ENCODE measurements around the gene ZNF653. TPM values are rescaled to one million over a fixed set of nuclear protein-coding genes. Genes with fewer than 3 reads are reported as not detected.
"Not testable (repeated sequence)": the region's sequence is repeated elsewhere in the genome, so short reads cannot be mapped to it uniquely, and the experiment has no call there.

Gene ZNF653
- total RNA-seq, 1 donor from 2014 or later: 19.4 TPM

DNA sequence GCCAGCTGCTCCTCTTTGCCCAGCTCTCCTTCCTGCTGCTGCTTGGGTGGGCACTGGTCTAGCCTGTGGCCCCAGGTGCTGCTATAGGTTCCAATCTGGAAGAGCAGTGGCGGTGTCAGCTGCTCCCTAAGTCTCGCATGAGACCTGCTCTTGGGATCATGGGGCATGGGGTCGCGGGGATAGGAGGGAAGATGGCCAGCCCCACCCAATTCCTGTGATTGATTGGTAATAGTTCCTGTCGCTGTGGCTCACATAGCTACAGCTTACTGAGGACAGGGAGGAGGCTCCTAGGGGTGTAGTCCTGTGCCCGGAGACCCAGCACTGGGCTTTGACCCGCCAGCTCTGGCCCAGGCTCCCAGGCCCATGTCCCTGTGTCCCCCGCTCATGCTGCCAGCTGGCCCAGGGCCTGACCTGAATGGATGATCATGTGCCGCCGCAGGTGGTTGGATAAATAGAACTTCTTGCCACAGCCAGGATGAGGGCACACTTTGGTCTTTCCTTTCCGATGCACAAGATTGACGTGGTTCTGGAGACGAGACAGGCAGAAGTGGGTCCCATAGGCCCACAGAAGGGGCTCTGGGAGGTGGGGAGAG lies 20.3 kb downstream of the ZNF653 start:
- no peak for DNase-seq (ENCODE audit: low spot score)
- Mint-ChIP-seq H3K27me3 (ENCODE audit: low read depth) (peaks cover 11% of the 10 kb centered on the region), H3K27ac (no peak overlapping the region), H3K9me3 (no peaks in the 10 kb centered on the region), H3K4me3 (ENCODE audit: low read depth) (no peak overlapping the region), H3K4me1 (ENCODE audit: low read depth) (peaks cover 14% of the 10 kb centered on the region), H3K36me3 (ENCODE audit: low read depth) (peaks cover 10% of the 10 kb centered on the region)
- intact Hi-C loops (cut with micrococcal nuclease): no loop called here

- intact Hi-C loops (cut with micrococcal nuclease): loop anchor here (5.0 kb wide), 1 partner anchor 61 kb away; no protein-coding TSS in a partner anchor
- H3K4me3 Mint-ChIP-seq (ENCODE audit: low read depth): peak overlapping the region; percentile 81
- peaks cover 4% of the 10 kb centered on the region for H3K36me3 Mint-ChIP-seq (ENCODE audit: low read depth)
- H3K27me3 Mint-ChIP-seq (ENCODE audit: low read depth): peaks cover 18% of the 10 kb centered on the region
- no peak for DNase-seq (ENCODE audit: low spot score)
- H3K9me3 Mint-ChIP-seq: no peaks in the 10 kb centered on the region
- H3K4me1 Mint-ChIP-seq (ENCODE audit: low read depth): peaks cover 17% of the 10 kb centered on the region
- peak overlapping the region; percentile 79 for H3K27ac Mint-ChIP-seq
Measured at GRCh38 chr19:11483366-11484111, 22.1 kb downstream of the ZNF653 start.

- peak overlapping the region; percentile 85 for H3K27ac Mint-ChIP-seq
- intact Hi-C loops (cut with micrococcal nuclease): loop anchor here (1.0 to 5.0 kb wide), 4 partner anchors 23 to 101 kb away; partner anchors contain the start of genes ODAD3, PRKCSH and ZNF653
- no peaks in the 10 kb centered on the region for H3K9me3 Mint-ChIP-seq
- peaks cover 4% of the 10 kb centered on the region for H3K36me3 Mint-ChIP-seq (ENCODE audit: low read depth)
- DNase-seq (ENCODE audit: low spot score): peak; percentile 84
- peaks cover 28% of the 10 kb centered on the region for H3K27me3 Mint-ChIP-seq (ENCODE audit: low read depth)
- H3K4me1 Mint-ChIP-seq (ENCODE audit: low read depth): peaks cover 17% of the 10 kb centered on the region
- peak overlapping the region; percentile 81 for H3K4me3 Mint-ChIP-seq (ENCODE audit: low read depth)
Measured at GRCh38 chr19:11482384-11483050, 23.1 kb downstream of the ZNF653 start.

GRCh38 chr19:11481534-11482383 lies 23.9 kb downstream of the ZNF653 start:
- intact Hi-C loops (cut with micrococcal nuclease): loop anchor here (1.0 to 5.0 kb wide), 4 partner anchors 24 to 100 kb away; partner anchors contain the start of genes ODAD3, PRKCSH and ZNF653
- Mint-ChIP-seq H3K27ac (peak overlapping the region; percentile 85), H3K4me3 (ENCODE audit: low read depth) (peak overlapping the region; percentile 81), H3K27me3 (ENCODE audit: low read depth) (peaks cover 35% of the 10 kb centered on the region), H3K36me3 (ENCODE audit: low read depth) (peaks cover 4% of the 10 kb centered on the region), H3K9me3 (no peaks in the 10 kb centered on the region), H3K4me1 (ENCODE audit: low read depth) (peaks cover 17% of the 10 kb centered on the region)
- peak; percentile 76 for DNase-seq (ENCODE audit: low spot score)

DNA sequence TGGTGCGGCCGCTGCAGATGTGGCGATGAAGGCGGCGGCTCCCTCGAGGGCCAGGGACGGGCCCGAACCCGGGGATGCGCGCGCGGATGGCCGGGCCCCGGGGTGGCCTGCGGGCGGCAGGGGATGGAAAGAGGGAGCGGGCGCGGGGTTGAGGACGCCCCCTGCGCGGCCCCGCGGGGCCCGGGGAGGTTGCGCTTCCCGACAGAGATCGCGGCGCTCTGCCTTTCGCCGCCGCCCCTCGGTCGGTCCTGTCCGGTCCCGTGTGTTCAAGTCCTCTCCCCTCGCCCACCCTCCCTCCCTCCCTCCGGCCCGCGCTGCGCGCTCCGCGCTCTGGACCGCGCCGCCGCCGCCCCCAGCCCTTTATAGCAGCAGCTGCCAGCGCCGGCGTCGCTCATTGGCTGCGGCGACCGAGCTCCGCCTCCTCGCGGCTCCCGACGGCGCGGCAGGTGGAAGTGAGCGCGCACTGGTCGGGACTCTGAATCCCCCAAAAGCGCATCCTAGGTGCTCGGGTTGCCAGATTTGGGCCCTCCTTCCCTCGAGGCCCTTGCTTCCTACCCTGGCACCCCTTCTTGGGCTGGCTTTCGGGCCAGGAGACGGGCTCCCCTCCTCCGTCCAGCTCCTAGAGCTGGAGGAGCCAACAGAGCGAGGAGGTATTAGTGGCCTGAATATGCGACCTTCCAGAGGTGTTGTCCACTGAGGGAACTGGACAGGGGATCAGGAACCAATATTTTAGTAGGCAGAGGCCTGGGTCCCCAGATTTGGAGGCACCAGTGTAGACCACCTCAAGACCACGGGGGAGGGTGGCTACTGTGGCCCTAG lies 24.7 kb downstream of the ZNF653 start, which contains the start of gene ELAVL3:
Gene ELAVL3, minus strand, starts transcription at position 332 of the 819 bp plus-strand sequence. CDS start 438 bp downstream, outside the sequence.
- Mint-ChIP-seq H3K9me3 (no peaks in the 10 kb centered on the region), H3K27me3 (ENCODE audit: low read depth) (peaks cover 39% of the 10 kb centered on the region), H3K4me1 (ENCODE audit: low read depth) (peaks cover 17% of the 10 kb centered on the region), H3K36me3 (ENCODE audit: low read depth) (peaks cover 4% of the 10 kb centered on the region), H3K27ac (no peak within 1 kb of the TSS), H3K4me3 (ENCODE audit: low read depth) (peak within 1 kb of the TSS; percentile 81)
- intact Hi-C loops (cut with micrococcal nuclease): loop anchor here (5.0 kb wide), 1 partner anchor 59 kb away; no protein-coding TSS in a partner anchor
- DNase-seq (ENCODE audit: low spot score): no peak

GRCh38 chr19:11479898-11480714 lies 25.5 kb downstream of the ZNF653 start:
- Mint-ChIP-seq H3K27ac (no peak overlapping the region), H3K4me3 (ENCODE audit: low read depth) (no peak overlapping the region), H3K36me3 (ENCODE audit: low read depth) (peaks cover 4% of the 10 kb centered on the region), H3K4me1 (ENCODE audit: low read depth) (peaks cover 17% of the 10 kb centered on the region), H3K27me3 (ENCODE audit: low read depth) (peaks cover 39% of the 10 kb centered on the region), H3K9me3 (no peaks in the 10 kb centered on the region)
- DNase-seq (ENCODE audit: low spot score): no peak
- intact Hi-C loops (cut with micrococcal nuclease): loop anchor here (5.0 kb wide), 1 partner anchor 58 kb away; no protein-coding TSS in a partner anchor

- peak overlapping the region; percentile 33 for H3K4me3 Mint-ChIP-seq (ENCODE audit: low read depth)
- H3K27ac Mint-ChIP-seq: no peak overlapping the region
- peaks cover 17% of the 10 kb centered on the region for H3K4me1 Mint-ChIP-seq (ENCODE audit: low read depth)
- intact Hi-C loops (cut with micrococcal nuclease): no loop called here
- DNase-seq (ENCODE audit: low spot score): peak; percentile 22
- H3K36me3 Mint-ChIP-seq (ENCODE audit: low read depth): peaks cover 4% of the 10 kb centered on the region
- peaks cover 39% of the 10 kb centered on the region for H3K27me3 Mint-ChIP-seq (ENCODE audit: low read depth)
- no peaks in the 10 kb centered on the region for H3K9me3 Mint-ChIP-seq
Measured at GRCh38 chr19:11479090-11479897, 26.3 kb downstream of the ZNF653 start.

DNA sequence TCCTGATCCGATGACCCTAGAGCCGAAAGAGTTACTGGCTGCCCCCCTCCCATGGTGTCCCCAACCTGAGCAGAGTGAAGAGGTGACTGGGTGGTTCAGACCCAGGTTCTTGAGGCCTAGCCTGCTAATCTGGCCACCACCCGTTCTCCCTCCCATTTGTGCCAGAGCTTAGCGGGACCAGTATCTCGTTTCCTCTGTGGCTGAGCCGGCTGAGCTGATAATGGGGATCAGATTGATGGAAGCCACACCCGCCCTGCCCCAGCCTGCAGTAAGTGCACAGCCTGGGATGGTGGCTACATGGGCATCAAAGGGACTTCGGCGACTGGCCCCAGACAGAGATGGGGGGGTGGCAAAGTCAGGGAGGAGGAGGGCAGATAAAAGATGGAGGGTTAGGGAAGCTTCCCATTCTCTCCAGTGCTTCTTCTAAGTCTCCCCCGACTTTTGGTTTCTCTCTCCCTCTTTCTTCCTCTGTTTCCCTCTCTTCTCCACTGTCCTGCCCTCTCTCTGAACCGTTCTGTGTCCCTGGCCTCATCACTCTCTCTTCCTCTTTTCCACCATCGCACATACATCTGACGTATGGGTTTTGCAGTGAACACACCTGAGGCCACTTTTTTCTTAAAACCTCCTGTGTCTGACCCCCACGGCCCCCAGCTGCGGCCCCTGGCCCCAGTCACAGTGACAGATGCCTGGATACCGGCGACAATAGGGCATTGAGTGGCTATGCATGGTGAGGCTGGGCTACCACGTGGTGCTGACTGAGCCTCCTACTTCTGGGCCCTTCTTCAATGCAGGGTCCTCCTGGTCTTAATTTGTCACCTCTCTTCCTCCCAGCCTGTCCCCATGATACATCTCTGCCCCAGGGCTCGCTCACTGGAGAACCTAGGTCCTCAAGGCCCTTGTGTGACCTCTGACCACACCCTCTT lies 27.2 kb downstream of the ZNF653 start:
- no peak for DNase-seq (ENCODE audit: low spot score)
- intact Hi-C loops (cut with micrococcal nuclease): no loop called here
- no peaks in the 10 kb centered on the region for H3K9me3 Mint-ChIP-seq
- peaks cover 4% of the 10 kb centered on the region for H3K36me3 Mint-ChIP-seq (ENCODE audit: low read depth)
- no peak overlapping the region for H3K4me3 Mint-ChIP-seq (ENCODE audit: low read depth)
- peaks cover 43% of the 10 kb centered on the region for H3K27me3 Mint-ChIP-seq (ENCODE audit: low read depth)
- H3K27ac Mint-ChIP-seq: no peak overlapping the region
- peaks cover 17% of the 10 kb centered on the region for H3K4me1 Mint-ChIP-seq (ENCODE audit: low read depth)

GRCh38 chr19:11475861-11476260 lies 29.8 kb downstream of the ZNF653 start:
- Mint-ChIP-seq H3K27me3 (ENCODE audit: low read depth) (peaks cover 35% of the 10 kb centered on the region), H3K9me3 (no peaks in the 10 kb centered on the region), H3K4me1 (ENCODE audit: low read depth) (peaks cover 3% of the 10 kb centered on the region), H3K36me3 (ENCODE audit: low read depth) (no peaks in the 10 kb centered on the region), H3K27ac (no peak overlapping the region), H3K4me3 (ENCODE audit: low read depth) (no peak overlapping the region)
- DNase-seq (ENCODE audit: low spot score): no peak
- intact Hi-C loops (cut with micrococcal nuclease): no loop called here

DNA sequence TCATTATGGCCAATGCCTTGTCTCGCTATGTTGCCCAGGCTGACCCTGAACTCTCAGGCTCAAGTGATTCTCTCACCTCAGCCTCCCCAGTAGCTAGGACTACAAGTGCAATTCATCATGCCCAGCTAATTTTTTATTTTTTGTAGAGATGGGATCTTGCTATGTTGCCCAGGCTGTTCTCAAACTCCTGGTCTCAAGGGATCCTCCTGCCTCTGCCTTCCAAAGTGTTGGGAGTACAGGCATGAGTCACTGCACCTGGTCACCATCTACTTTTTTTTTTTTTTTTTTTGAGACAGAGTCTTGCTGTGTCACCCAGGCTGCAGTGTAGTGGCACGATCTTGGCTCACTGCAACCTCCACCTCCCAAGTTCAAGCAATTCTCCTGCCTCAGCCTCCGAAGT lies 30.3 kb downstream of the ZNF653 start:
- H3K27me3 Mint-ChIP-seq (ENCODE audit: low read depth): peaks cover 35% of the 10 kb centered on the region
- H3K27ac Mint-ChIP-seq; DNase-seq (ENCODE audit: low spot score); H3K4me1 Mint-ChIP-seq (ENCODE audit: low read depth); H3K9me3 Mint-ChIP-seq; intact Hi-C loops (cut with micrococcal nuclease); H3K4me3 Mint-ChIP-seq (ENCODE audit: low read depth); H3K36me3 Mint-ChIP-seq (ENCODE audit: low read depth): not testable (repeated sequence)
